NCI-H345 treated with DMSO at 0.1 percent for 48 hours (cell line): ENCODE data around the gene ZNF415.

Experiments
- DNase-seq: peaks from one replicate; lab custom pipeline; 2025; ENCODE audit not compliant: unreplicated experiment; lab: John Stamatoyannopoulos, UW

Gene ZNF415

GRCh38 chr19:53057904-53058580 is 74.7 kb downstream of the ZNF415 start:
- DNase-seq, result peak; percentile 7
